Hematopoietic multipotent progenitor cell treated with erythropoietin and hydrocortisone succinate and interleukin-3 and kit ligand, for 8 days (in vitro differentiated cells): ENCODE data around the gene APBA2.
A peak's percentile ranks its signal among the peaks of the same experiment; 100 is the strongest.
"Not testable (repeated sequence)": the region's sequence is repeated elsewhere in the genome, so short reads cannot be mapped to it uniquely, and the experiment has no call there.

ENCODE experiments used
- DNase-seq: peaks from one replicate; pipeline ENCODE4 v3.0.0-alpha.2; 2015

The APBA2 gene

GRCh38 chr15:29045161-29045560 lies 159.4 kb downstream of the APBA2 start:
- DNase-seq = not testable (repeated sequence)

GRCh38 chr15:29045717-29046116 lies 159.9 kb downstream of the APBA2 start:
- no peak for DNase-seq

GRCh38 chr15:29046281-29046810 lies 160.6 kb downstream of the APBA2 start:
- DNase-seq = no peak

GRCh38 chr15:29046977-29047376 lies 161.2 kb downstream of the APBA2 start:
- DNase-seq = no peak

- no peak for DNase-seq
Observed at GRCh38 chr15:29048011-29048410, 162.2 kb downstream of the APBA2 start.

GRCh38 chr15:29050870-29051269 lies 165.1 kb downstream of the APBA2 start:
- DNase-seq = peak; percentile 16

GRCh38 chr15:29051422-29051821 lies 165.6 kb downstream of the APBA2 start:
- DNase-seq = no peak

- DNase-seq = no peak
Observed at GRCh38 chr15:29053006-29053405, 167.2 kb downstream of the APBA2 start.

GRCh38 chr15:29053661-29054131 lies 167.9 kb downstream of the APBA2 start:
- no peak for DNase-seq

- no peak for DNase-seq
Observed at GRCh38 chr15:29054171-29055045, 168.6 kb downstream of the APBA2 start.

- DNase-seq = no peak
Observed at GRCh38 chr15:29055876-29056275, 170.1 kb downstream of the APBA2 start.

GRCh38 chr15:29056839-29057450 lies 171.2 kb downstream of the APBA2 start:
- DNase-seq = no peak

- no peak for DNase-seq
Observed at GRCh38 chr15:29057856-29058255, 172.1 kb downstream of the APBA2 start.

GRCh38 chr15:29058903-29059539 lies 173.2 kb downstream of the APBA2 start:
- DNase-seq = no peak

GRCh38 chr15:29059871-29060640 lies 174.3 kb downstream of the APBA2 start:
- no peak for DNase-seq

GRCh38 chr15:29061746-29062145 lies 176.0 kb downstream of the APBA2 start:
- no peak for DNase-seq

- DNase-seq = no peak
Observed at GRCh38 chr15:29062179-29062591, 176.4 kb downstream of the APBA2 start.

- no peak for DNase-seq
Observed at GRCh38 chr15:29062626-29063025, 176.9 kb downstream of the APBA2 start.

- no peak for DNase-seq
Observed at GRCh38 chr15:29063646-29064045, 177.9 kb downstream of the APBA2 start.

GRCh38 chr15:29064290-29064689 lies 178.5 kb downstream of the APBA2 start:
- DNase-seq = no peak

- DNase-seq = no peak
Observed at GRCh38 chr15:29064731-29065130, 179.0 kb downstream of the APBA2 start.

- peak; percentile 40 for DNase-seq
Observed at GRCh38 chr15:29065571-29065970, 179.8 kb downstream of the APBA2 start.

GRCh38 chr15:29066310-29066709 lies 180.5 kb downstream of the APBA2 start:
- no peak for DNase-seq
